Neural cell (in vitro differentiated cells): Measurements from ENCODE around the gene SNX27.

Experiments
- EP300 ChIP-seq: fragments of 450-650 bp; conservative IDR thresholded peaks from 2 replicates; pipeline ENCODE4 v1.6.1; 2014; ENCODE audit warnings: antibody characterized with exemption, mild to moderate bottlenecking, moderate library complexity; ENCODE audit not compliant: poor library complexity, severe bottlenecking
- POLR2AphosphoS5 ChIP-seq: IDR thresholded peaks from 2 replicates; pipeline ENCODE4 v1.6.1; 2012
- TF ChIP-seq, protein P1 (sequence below): fragments of 450-650 bp; IDR thresholded peaks from 2 replicates; pipeline ENCODE4 v1.5.1; 2014; ENCODE audit warnings: antibody characterized with exemption, mild to moderate bottlenecking, moderate library complexity; ENCODE audit not compliant: poor library complexity, severe bottlenecking

DNA sequence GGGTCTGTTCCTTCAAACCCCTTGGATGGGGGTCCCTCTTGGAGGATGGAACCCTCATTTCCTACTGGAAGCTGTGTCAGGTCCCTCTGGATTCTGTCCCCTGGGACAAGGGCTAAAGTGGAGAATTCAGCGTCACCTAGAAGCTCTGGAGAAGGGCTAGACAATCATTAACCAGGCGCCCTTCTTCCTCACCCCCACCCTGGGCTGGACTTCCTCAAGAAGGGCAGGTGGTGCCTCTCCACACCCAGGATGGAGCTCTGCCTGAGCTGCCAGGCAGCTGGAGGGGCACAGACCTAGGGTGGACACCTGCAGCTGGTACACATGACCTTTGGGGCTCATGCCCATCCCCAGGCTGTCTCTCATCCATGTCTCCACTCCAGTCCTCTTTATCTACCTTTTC lies 101.2 kb downstream of the SNX27 start:
- no peak for TF ChIP-seq POLR2AphosphoS5
- TF ChIP-seq, protein P1, sequence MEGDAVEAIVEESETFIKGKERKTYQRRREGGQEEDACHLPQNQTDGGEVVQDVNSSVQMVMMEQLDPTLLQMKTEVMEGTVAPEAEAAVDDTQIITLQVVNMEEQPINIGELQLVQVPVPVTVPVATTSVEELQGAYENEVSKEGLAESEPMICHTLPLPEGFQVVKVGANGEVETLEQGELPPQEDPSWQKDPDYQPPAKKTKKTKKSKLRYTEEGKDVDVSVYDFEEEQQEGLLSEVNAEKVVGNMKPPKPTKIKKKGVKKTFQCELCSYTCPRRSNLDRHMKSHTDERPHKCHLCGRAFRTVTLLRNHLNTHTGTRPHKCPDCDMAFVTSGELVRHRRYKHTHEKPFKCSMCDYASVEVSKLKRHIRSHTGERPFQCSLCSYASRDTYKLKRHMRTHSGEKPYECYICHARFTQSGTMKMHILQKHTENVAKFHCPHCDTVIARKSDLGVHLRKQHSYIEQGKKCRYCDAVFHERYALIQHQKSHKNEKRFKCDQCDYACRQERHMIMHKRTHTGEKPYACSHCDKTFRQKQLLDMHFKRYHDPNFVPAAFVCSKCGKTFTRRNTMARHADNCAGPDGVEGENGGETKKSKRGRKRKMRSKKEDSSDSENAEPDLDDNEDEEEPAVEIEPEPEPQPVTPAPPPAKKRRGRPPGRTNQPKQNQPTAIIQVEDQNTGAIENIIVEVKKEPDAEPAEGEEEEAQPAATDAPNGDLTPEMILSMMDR = no peak
- no peak for TF ChIP-seq EP300
